Ovary (tissue), 9 donors: ENCODE results near the gene SLC30A7. TPM values are rescaled to one million over a fixed set of nuclear protein-coding genes. Genes with fewer than 3 reads are reported as not detected.

Source experiments
- DNase-seq, 5 donors: peaks; one replicate each; pipeline ENCODE4 v3.0.0-alpha.2; 2019 to 2020
- H3K27ac ChIP-seq, 2 donors: fragments of 200-600 bp; one replicate each; pipeline versions ENCODE4 v1.5.1 to v1.8.0; 2019 to 2022
- H3K27me3 ChIP-seq: fragments of 200-600 bp; one replicate; pipeline ENCODE4 v1.8.0; 2022
- H3K36me3 ChIP-seq: fragments of 200-600 bp; sonication (generic); one replicate; pipeline ENCODE4 v1.5.1; 2019
- H3K4me1 ChIP-seq: one replicate; pipeline ENCODE4 v1.8.1; 2013; ENCODE audit warnings: mild to moderate bottlenecking, moderate library complexity; ENCODE audit not compliant: insufficient read depth
- H3K4me3 ChIP-seq: fragments of 200-600 bp; sonication (generic); one replicate; pipeline ENCODE4 v1.5.1; 2017
- H3K9me3 ChIP-seq, 2 donors: fragments of 200-600 bp in 1 of 2; sonication (generic) in 1 of 2; one replicate each; pipeline versions ENCODE4 v1.5.1 to v1.8.1; 2013 to 2019; ENCODE audit warnings: mild to moderate bottlenecking in 1 of 2, moderate library complexity in 1 of 2
- CTCF ChIP-seq, 3 donors: fragments of 450-650 bp in 2 of 3; fragments of 200-600 bp in 1 of 3; IDR thresholded peaks; one replicate each; pipeline versions ENCODE4 v1.5.1 to v1.8.0; 2016 to 2022; ENCODE audit warnings: antibody characterized with exemption in 3 of 3, mild to moderate bottlenecking in 1 of 3
- EP300 ChIP-seq: sonication (generic); formaldehyde crosslinking; IDR thresholded peaks from one replicate; pipeline ENCODE4 v1.6.1; 2017; ENCODE audit warnings: antibody characterized with exemption
- POLR2A ChIP-seq: fragments of 450-650 bp; IDR thresholded peaks from one replicate; pipeline ENCODE4 v1.6.1; 2017; ENCODE audit warnings: antibody characterized with exemption, mild to moderate bottlenecking, moderate library complexity
- WGBS, 3 donors: extraction: QIAGEN DNeasy Blood & Tissue Kit in 1 of 3; methylation state at CpG; one replicate each; pipeline versions ENCODE4 v1.1.5 to v1.1.7; 2013 to 2017; 5-methylcytosine and 5-hydroxymethylcytosine counted together
- intact Hi-C, 4 donors: fragments of 100-400 bp; cut with DNase I; formaldehyde crosslinking; loops; one replicate each; pipeline versions ENCODE4 v1.11.0 to v1.15.1; 2022 to 2023
- polyA plus RNA-seq, 2 donors: library from polyadenylated mRNA; stranded (reverse); fragments of 200-250 nt in 1 of 2; fragments of 350-450 nt in 1 of 2; fragmentation: Illumina TruSeq in 1 of 2; extraction: RNeasy Lipid Tissue Mini Kit (QIAGEN cat#74804) in 1 of 2; gene quantifications; one replicate each; pipeline ENCODE4 v1.2.3, GENCODE V29; 2013 to 2014
- total RNA-seq, 7 donors: library from RNA; depleted of rRNA in 2 of 7; stranded (reverse); fragments of >200 nt in 2 of 7; fragmentation: NEBNext Ultra II Directional in 3 of 7; extraction: Animal tissue kit (Norgen Biotek cat#: 25700) in 3 of 7; gene quantifications; one replicate each; pipeline versions ENCODE4 v1.1.0 to v1.2.4, GENCODE V29; 2016 to 2023
- donor health status: DM: no; HTN: no; CAD: no; lungs with moderate emphysema.
- donor health status: DM: no; HTN: no; CAD: no.
- donor health status: Bipolar disorder and iron deficiency.
- donor health status: DM: yes; HTN: yes; CAD: no.
- donor health status: DM: no; HTN: no; CAD: no.
- donor health status: DM: yes; HTN: yes; CAD: no.

The SLC30A7 gene
- total and polyA plus RNA-seq, 9 donors: 4.1 to 25.3 (median 15.4) TPM

- no peak overlapping the region for H3K27ac ChIP-seq
- WGBS, 3 donors: 54 to 69% (median 54%) methylated on average over 2 of the region's 2 CpGs
- H3K36me3 ChIP-seq: no peaks in the 10 kb centered on the region
- no peak overlapping the region for H3K4me3 ChIP-seq
- no peaks in the 10 kb centered on the region for H3K9me3 ChIP-seq
- intact Hi-C loops: no loop called here
- no peak for DNase-seq
- TF ChIP-seq POLR2A (no peak), EP300 (no peak), CTCF (IDR thresholded peaks at IDR 0.05) (no peak)
- H3K27me3 ChIP-seq: no peaks in the 10 kb centered on the region
- no peaks in the 10 kb centered on the region for H3K4me1 ChIP-seq
Measured at GRCh38 chr1:100874433-100874832, 21.5 kb upstream of the SLC30A7 start.

- H3K4me3 ChIP-seq: no peak overlapping the region
- H3K36me3 ChIP-seq: no peaks in the 10 kb centered on the region
- no peak overlapping the region for H3K27ac ChIP-seq
- peaks cover 1% of the 10 kb centered on the region for H3K4me1 ChIP-seq
- TF ChIP-seq EP300 (no peak), CTCF (IDR thresholded peaks at IDR 0.05) (no peak), POLR2A (no peak)
- intact Hi-C loops: no loop called here
- no peaks in the 10 kb centered on the region for H3K27me3 ChIP-seq
- DNase-seq: no peak
- no peaks in the 10 kb centered on the region for H3K9me3 ChIP-seq
- WGBS, 3 donors: 92 to 94% (median 93%) methylated on average over 3 of the region's 3 CpGs
Measured at GRCh38 chr1:100875228-100875627, 20.7 kb upstream of the SLC30A7 start.

- TF ChIP-seq CTCF (IDR thresholded peaks at IDR 0.05) (no peak), EP300 (no peak), POLR2A (no peak)
Measured at GRCh38 chr1:100876291-100876690, 19.6 kb upstream of the SLC30A7 start.

GRCh38 chr1:100879422-100879821 lies 16.5 kb upstream of the SLC30A7 start:
- no peak for TF ChIP-seq EP300
- TF ChIP-seq CTCF (IDR thresholded peaks at IDR 0.05): no peak
- no peak for TF ChIP-seq POLR2A
- intact Hi-C loops: no loop called here
- Histone ChIP-seq H3K27me3 (no peaks in the 10 kb centered on the region), H3K27ac (no peak overlapping the region), H3K4me1 (peaks cover 1% of the 10 kb centered on the region), H3K9me3 (no peaks in the 10 kb centered on the region), H3K4me3 (no peak overlapping the region), H3K36me3 (no peaks in the 10 kb centered on the region)
- no peak for DNase-seq

More at GRCh38 chr1:100876291-100876690, 19.6 kb upstream of the SLC30A7 start:
- no peaks in the 10 kb centered on the region for H3K27me3 ChIP-seq
- no peak for DNase-seq
- H3K4me3 ChIP-seq: no peak overlapping the region
- no peaks in the 10 kb centered on the region for H3K36me3 ChIP-seq
- no peaks in the 10 kb centered on the region for H3K9me3 ChIP-seq
- no peak overlapping the region for H3K27ac ChIP-seq
- intact Hi-C loops: no loop called here
- peaks cover 1% of the 10 kb centered on the region for H3K4me1 ChIP-seq

- intact Hi-C loops: no loop called here
- WGBS, 3 donors: 87 to 93% (median 91%) methylated on average over 3 of the region's 3 CpGs
- H3K9me3 ChIP-seq: no peaks in the 10 kb centered on the region
- no peak for TF ChIP-seq CTCF (IDR thresholded peaks at IDR 0.05)
- no peak overlapping the region for H3K4me3 ChIP-seq
- H3K36me3 ChIP-seq: no peaks in the 10 kb centered on the region
- peaks cover 1% of the 10 kb centered on the region for H3K4me1 ChIP-seq
- no peaks in the 10 kb centered on the region for H3K27me3 ChIP-seq
- no peak for DNase-seq
- no peak overlapping the region for H3K27ac ChIP-seq
Measured at GRCh38 chr1:100881687-100882086, 14.2 kb upstream of the SLC30A7 start.
